Fibroblast of lung (primary cell): ENCODE data around the gene CD79B.

Experiments used
- EZH2 ChIP-seq: IDR thresholded peaks from 2 replicates; pipeline ENCODE4 v1.5.1; 2012; ENCODE audit warnings: low read length, control low read depth, mild to moderate bottlenecking; ENCODE audit errors: missing control alignments
- TF ChIP-seq, protein P1 (sequence below), 2 donors: IDR thresholded peaks in 1 of 2; conservative IDR thresholded peaks in 1 of 2; 1 replicate in 1 of 2; 2 replicates in 1 of 2; pipeline ENCODE4 v1.5.1; 2011 to 2012; ENCODE audit warnings: low read length in 2 of 2, control low read depth in 1 of 2, inconsistent platforms in 1 of 2, low read depth in 1 of 2, mild to moderate bottlenecking in 1 of 2

DNA sequence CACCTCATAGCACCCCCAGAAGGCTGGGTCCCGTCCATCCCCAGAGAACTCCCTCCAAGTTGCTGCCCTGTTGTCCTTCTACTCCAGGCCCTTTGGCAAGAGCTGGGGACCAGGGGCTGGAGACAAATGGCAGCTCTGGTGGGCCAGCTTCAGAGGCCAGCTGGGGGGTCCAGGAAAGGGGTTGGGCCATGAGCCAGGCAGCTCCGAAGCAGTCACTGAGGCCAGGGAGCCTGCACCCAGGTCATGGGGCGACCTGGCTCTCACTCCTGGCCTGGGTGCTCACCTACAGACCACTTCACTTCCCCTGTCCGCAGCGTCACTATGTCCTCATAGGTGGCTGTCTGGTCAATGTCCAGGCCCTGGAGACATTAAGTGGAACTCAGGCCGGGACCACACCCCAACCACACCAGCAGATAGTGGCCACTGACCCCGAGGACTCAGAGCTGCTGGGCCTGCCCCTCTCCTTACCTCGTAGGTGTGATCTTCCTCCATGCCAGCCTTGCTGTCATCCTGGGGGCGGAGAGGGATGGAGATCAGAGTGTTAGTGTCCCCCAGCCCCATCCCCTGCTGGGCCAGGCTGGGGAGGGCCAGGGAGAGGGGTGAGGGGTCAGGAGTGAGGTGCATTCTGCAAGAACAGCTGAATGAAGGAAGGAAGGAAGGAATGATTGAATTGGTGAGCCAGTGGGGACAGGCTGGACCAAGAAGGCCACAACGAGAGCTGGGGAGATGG lies 3.0 kb downstream of the CD79B start:
- TF ChIP-seq, protein P1, sequence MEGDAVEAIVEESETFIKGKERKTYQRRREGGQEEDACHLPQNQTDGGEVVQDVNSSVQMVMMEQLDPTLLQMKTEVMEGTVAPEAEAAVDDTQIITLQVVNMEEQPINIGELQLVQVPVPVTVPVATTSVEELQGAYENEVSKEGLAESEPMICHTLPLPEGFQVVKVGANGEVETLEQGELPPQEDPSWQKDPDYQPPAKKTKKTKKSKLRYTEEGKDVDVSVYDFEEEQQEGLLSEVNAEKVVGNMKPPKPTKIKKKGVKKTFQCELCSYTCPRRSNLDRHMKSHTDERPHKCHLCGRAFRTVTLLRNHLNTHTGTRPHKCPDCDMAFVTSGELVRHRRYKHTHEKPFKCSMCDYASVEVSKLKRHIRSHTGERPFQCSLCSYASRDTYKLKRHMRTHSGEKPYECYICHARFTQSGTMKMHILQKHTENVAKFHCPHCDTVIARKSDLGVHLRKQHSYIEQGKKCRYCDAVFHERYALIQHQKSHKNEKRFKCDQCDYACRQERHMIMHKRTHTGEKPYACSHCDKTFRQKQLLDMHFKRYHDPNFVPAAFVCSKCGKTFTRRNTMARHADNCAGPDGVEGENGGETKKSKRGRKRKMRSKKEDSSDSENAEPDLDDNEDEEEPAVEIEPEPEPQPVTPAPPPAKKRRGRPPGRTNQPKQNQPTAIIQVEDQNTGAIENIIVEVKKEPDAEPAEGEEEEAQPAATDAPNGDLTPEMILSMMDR (conservative IDR thresholded peaks at IDR 0.05 in 1 of 2, IDR thresholded peaks at IDR 0.05 in 1 of 2; ENCODE audit: low read depth in 1 of 2, low read length in 2 of 2): no peak
- TF ChIP-seq EZH2: no peak
